Motor neuron (in vitro differentiated cells): Measurements from ENCODE around the gene YTHDF2. TPM values are rescaled to one million over a fixed set of nuclear protein-coding genes. Genes with fewer than 3 reads are reported as not detected.
"Not testable (repeated sequence)": the region's sequence is repeated elsewhere in the genome, so short reads cannot be mapped to it uniquely, and the experiment has no call there.

Experiments
- ATAC-seq, 8 experiments: fragments of 200-7000 bp; cut with Tn5 transposase; replicated peaks in 6 of 8; 2 replicates each; pipeline ENCODE4 v1.8.0; 2021; ENCODE audit warnings: mild to moderate bottlenecking in 8 of 8, moderate library complexity in 8 of 8
- H3K27ac ChIP-seq, 2 donors: fragments of 250-450 bp; sonication (Bioruptor Pico); 2 replicates each; pipeline ENCODE4 v1.9.0; 2021; ENCODE audit warnings: antibody characterized with exemption in 2 of 2, mild to moderate bottlenecking in 2 of 2, moderate library complexity in 1 of 2
- H3K4me1 ChIP-seq, 2 donors: fragments of 250-450 bp; sonication (Bioruptor Pico); replicated peaks in 1 of 2; 2 replicates each; pipeline ENCODE4 v1.6.1; 2021; ENCODE audit warnings: antibody characterized with exemption in 2 of 2, mild to moderate bottlenecking in 2 of 2, moderate library complexity in 1 of 2
- H3K4me3 ChIP-seq, 5 donors: fragments of 250-450 bp; sonication (Bioruptor Pico); 2 replicates each; pipeline ENCODE4 v1.9.0; 2021; ENCODE audit warnings: antibody characterized with exemption in 5 of 5, mild to moderate bottlenecking in 5 of 5, moderate library complexity in 4 of 5
- WGBS, 10 experiments: fragments of 450-650 bp; shearing (Covaris generic); methylation state at CpG; one replicate each; pipeline ENCODE4 v1.0.0; 2022; 5-methylcytosine and 5-hydroxymethylcytosine counted together
- in situ Hi-C, 9 experiments: fragments of 400-800 bp; cut with MboI; loops; one replicate each; pipeline ENCODE4 v1.15.0; 2021; ENCODE audit warnings: low sequenced_read_pairs in 9 of 9, low pct_unique_long_range_greater_than_20kb in 2 of 9; ENCODE audit not compliant: unreplicated experiment in 9 of 9
- total RNA-seq, 8 experiments: library from RNA; unstranded; fragments of 300-600 nt; gene quantifications; 2 replicates each; pipeline versions ENCODE4 v1.2.3 to v1.2.4, GENCODE V29; 2022

The YTHDF2 gene
- total RNA-seq, 8 experiments from 2014 or later: 60.2 to 149 (median 88.6) TPM

- no peak overlapping the region for H3K4me3 ChIP-seq
- no peak for ATAC-seq
- in situ Hi-C loops: no loop called here
Observed at GRCh38 chr1:28740118-28740517, 3.4 kb downstream of the YTHDF2 start.

GRCh38 chr1:28744184-28744583 is 7.4 kb downstream of the YTHDF2 start:
- H3K27ac ChIP-seq: no peak overlapping the region
- H3K4me1 ChIP-seq: peaks cover 54 to 57% of the 10 kb centered on the region in 2 donors
- ATAC-seq: no peak
- H3K4me3 ChIP-seq: no peak overlapping the region
- in situ Hi-C loops: no loop called here
- 81 to 97% (median 91%) methylated on average over 2 to 4 of the region's 4 CpGs for WGBS, 10 experiments

More at GRCh38 chr1:28740118-28740517, 3.4 kb downstream of the YTHDF2 start:
- Histone ChIP-seq H3K4me1 (peaks cover 32 to 42% of the 10 kb centered on the region in 2 donors), H3K27ac (no peak overlapping the region)

- WGBS, 10 experiments: 100% methylated on average over 2 to 3 of the region's 6 CpGs; no CpG with 5 or more reads in 8 of the 10 experiments
- peaks cover 53 to 59% of the 10 kb centered on the region in 2 donors for H3K4me1 ChIP-seq
- H3K4me3 ChIP-seq: no peak overlapping the region
- in situ Hi-C loops: no loop called here
- H3K27ac ChIP-seq: no peak overlapping the region
- no peak for ATAC-seq
Observed at GRCh38 chr1:28745653-28746173, 9.0 kb downstream of the YTHDF2 start.

GRCh38 chr1:28750330-28750729 is 13.6 kb downstream of the YTHDF2 start:
- Histone ChIP-seq H3K27ac (no peak overlapping the region), H3K4me3 (no peak overlapping the region), H3K4me1 (peaks cover 49 to 60% of the 10 kb centered on the region in 2 donors)
- in situ Hi-C loops: no loop called here
- 71 to 100% (median 94%) methylated on average over 2 to 5 of the region's 5 CpGs for WGBS, 10 experiments
- ATAC-seq: no peak

- H3K27ac ChIP-seq, ATAC-seq, H3K4me3 ChIP-seq, in situ Hi-C loops: not testable (repeated sequence)
- H3K4me1 ChIP-seq: peaks cover 52 to 60% of the 10 kb centered on the region in 2 donors
- WGBS, 10 experiments: 83 to 100% (median 100%) methylated on average over 1 to 8 of the region's 8 CpGs; no CpG with 5 or more reads in 1 of the 10 experiments
Observed at GRCh38 chr1:28750771-28751294, 14.1 kb downstream of the YTHDF2 start.

- no peak overlapping the region for H3K4me3 ChIP-seq
- no peak overlapping the region for H3K27ac ChIP-seq
- 0 to 86% (median 63%) methylated on average over 1 to 2 of the region's 2 CpGs for WGBS, 10 experiments
- ATAC-seq: peak in 2 of 8 experiments; percentile 18 to 40
- H3K4me1 ChIP-seq: peaks cover 52 to 60% of the 10 kb centered on the region in 2 donors
- in situ Hi-C loops: no loop called here
Observed at GRCh38 chr1:28751315-28752060, 14.7 kb downstream of the YTHDF2 start.

GRCh38 chr1:28755701-28756100 is 19.0 kb downstream of the YTHDF2 start:
- WGBS, 10 experiments: 46 to 75% (median 67%) methylated on average over 1 of the region's 1 CpG; no CpG with 5 or more reads in 3 of the 10 experiments
- ATAC-seq: peak in 1 of 8 experiments; percentile 32
- Histone ChIP-seq H3K27ac (no peak overlapping the region), H3K4me1 (peaks cover 37 to 42% of the 10 kb centered on the region in 2 donors), H3K4me3 (no peak overlapping the region)
- in situ Hi-C loops: no loop called here

GRCh38 chr1:28756846-28757245 is 20.1 kb downstream of the YTHDF2 start:
- peak in 5 of 8 experiments; percentile 35 to 56 (median 49) for ATAC-seq
- in situ Hi-C loops: no loop called here
- Histone ChIP-seq H3K4me1 (peaks cover 32 to 42% of the 10 kb centered on the region in 2 donors), H3K4me3 (no peak overlapping the region), H3K27ac (no peak overlapping the region)
- WGBS, 10 experiments: 48 to 77% (median 65%) methylated on average over 3 to 5 of the region's 5 CpGs; no CpG with 5 or more reads in 1 of the 10 experiments

GRCh38 chr1:28758420-28758819 is 21.7 kb downstream of the YTHDF2 start:
- in situ Hi-C loops: no loop called here
- Histone ChIP-seq H3K27ac (no peak overlapping the region), H3K4me1 (peaks cover 32 to 40% of the 10 kb centered on the region in 2 donors), H3K4me3 (no peak overlapping the region)
- ATAC-seq: no peak
- 82 to 100% (median 94%) methylated on average over 1 to 4 of the region's 4 CpGs; no CpG with 5 or more reads in 1 of the 10 experiments for WGBS, 10 experiments

GRCh38 chr1:28759257-28759656 is 22.5 kb downstream of the YTHDF2 start:
- H3K27ac ChIP-seq: no peak overlapping the region
- in situ Hi-C loops: no loop called here
- no peak for ATAC-seq

GRCh38 chr1:28761189-28761588 is 24.4 kb downstream of the YTHDF2 start:
- in situ Hi-C loops: no loop called here

More at GRCh38 chr1:28759257-28759656, 22.5 kb downstream of the YTHDF2 start:
- H3K4me3 ChIP-seq: no peak overlapping the region
- 92 to 100% (median 100%) methylated on average over 1 to 3 of the region's 3 CpGs for WGBS, 10 experiments
- H3K4me1 ChIP-seq: peaks cover 32% of the 10 kb centered on the region in 2 donors

GRCh38 chr1:28766532-28767183 is 29.9 kb downstream of the YTHDF2 start:
- in situ Hi-C loops: no loop called here
- ATAC-seq: no peak
- Histone ChIP-seq H3K4me1 (no peaks in the 10 kb centered on the region), H3K4me3 (no peak overlapping the region), H3K27ac (no peak overlapping the region)
- WGBS, 10 experiments: 57 to 100% (median 100%) methylated on average over 1 to 2 of the region's 2 CpGs; no CpG with 5 or more reads in 1 of the 10 experiments

More at GRCh38 chr1:28761189-28761588, 24.4 kb downstream of the YTHDF2 start:
- Histone ChIP-seq H3K27ac (no peak overlapping the region), H3K4me3 (no peak overlapping the region), H3K4me1 (peaks cover 13% of the 10 kb centered on the region in 2 donors)
- 80 to 100% (median 89%) methylated on average over 1 to 5 of the region's 5 CpGs; no CpG with 5 or more reads in 4 of the 10 experiments for WGBS, 10 experiments
- no peak for ATAC-seq

GRCh38 chr1:28770601-28771165 is 33.9 kb downstream of the YTHDF2 start:
- WGBS, 10 experiments: 88 to 100% (median 93%) methylated on average over 1 to 3 of the region's 3 CpGs; no CpG with 5 or more reads in 2 of the 10 experiments
- Histone ChIP-seq H3K4me3 (no peak overlapping the region), H3K27ac (no peak overlapping the region), H3K4me1 (no peaks in the 10 kb centered on the region)
- in situ Hi-C loops: no loop called here
- ATAC-seq: no peak
